ENCODE data around the gene DDX19B.

- TF ChIP-seq CTCF (IDR thresholded peaks at IDR 0.05) (no peak), POLR2A (IDR thresholded peaks at IDR 0.05) (no peak), EP300 (IDR thresholded peaks at IDR 0.05) (no peak), POLR2AphosphoS5 (IDR thresholded peaks at IDR 0.05) (no peak)
These were observed 32.1 kb downstream of the DDX19B start for GRCh38 chr16:70331091-70331490.
